HepG2 (cell line): ENCODE data around the gene HACE1. TPM values are rescaled to one million over a fixed set of nuclear protein-coding genes. Genes with fewer than 3 reads are reported as not detected.
A peak's percentile ranks its signal among the peaks of the same experiment; 100 is the strongest.

Source experiments
- ATAC-seq: fragments of 200-7000 bp; cut with Tn5 transposase; 3 replicates; pipeline ENCODE4 v1.9.1; 2020; ENCODE audit warnings: mild to moderate bottlenecking, moderate library complexity
- BruUV-seq: library from RNA; stranded (reverse); fragments of 400-500 nt; replicated peaks from 2 replicates; lab custom pipeline; 2021; lab: Mats Ljungman, UMichigan
- CTCF ChIA-PET: fragments of 300-600 bp; formaldehyde crosslinking; extraction: SDS; loops from one replicate; lab custom pipeline; 2021; ENCODE audit warnings: low total read pairs, inconsistent platforms, low intra/inter-chr PET ratio; lab: Yijun Ruan, JAX
- POLR2A ChIA-PET: fragments of 350-600 bp; sonication (Branson Sonifier 250); formaldehyde crosslinking; loops from one replicate; lab custom pipeline; 2020; ENCODE audit warnings: antibody characterized with exemption, inconsistent platforms; lab: Yijun Ruan, JAX
- DNase-seq: peaks from one replicate; pipeline ENCODE4 v3.0.0-alpha.2; 2015; ENCODE audit warnings: low spot score
- FAIRE-seq: peaks from 3 replicates; lab custom pipeline; 2011; peaks lifted over from hg19 to GRCh38; lab: Jason Lieb, UNC
- H2AFZ ChIP-seq: one replicate; pipeline ENCODE4 v1.6.1; 2011; ENCODE audit warnings: low read length, inconsistent platforms
- H3K27ac ChIP-seq: fragments of 300-600 bp; 3 replicates; pipeline ENCODE4 v1.8.0; 2011; ENCODE audit warnings: mixed run types, mild to moderate bottlenecking, mixed read lengths, low read length, inconsistent platforms; ENCODE audit not compliant: insufficient read depth; ENCODE audit errors: extremely low read length
- H3K27me3 ChIP-seq, 2 experiments: fragments of 200-600 bp in 1 of 2; 2 replicates in 1 of 2; 3 replicates in 1 of 2; pipeline versions ENCODE4 v1.6.0 to v1.8.0; 2011; ENCODE audit warnings: low read length in 2 of 2, mild to moderate bottlenecking in 2 of 2, moderate library complexity in 2 of 2, inconsistent platforms in 1 of 2; ENCODE audit not compliant: insufficient read depth in 2 of 2, control insufficient read depth in 1 of 2
- H3K36me3 ChIP-seq, 2 experiments: fragments of 200-600 bp in 1 of 2; replicated peaks in 1 of 2; 2 replicates in 1 of 2; 3 replicates in 1 of 2; pipeline versions ENCODE4 v1.5.1 to v1.8.0; 2011; ENCODE audit warnings: low read length in 2 of 2, inconsistent platforms in 1 of 2; ENCODE audit not compliant: insufficient read depth in 2 of 2, control insufficient read depth in 1 of 2
- H3K4me1 ChIP-seq: 2 replicates; pipeline ENCODE4 v1.5.1; 2012; ENCODE audit warnings: low read length, inconsistent platforms; ENCODE audit not compliant: insufficient read depth
- H3K4me2 ChIP-seq: 2 replicates; pipeline ENCODE4 v1.6.0; 2011; ENCODE audit warnings: low read depth, low read length, inconsistent platforms
- H3K4me3 ChIP-seq, 3 experiments: fragments of 200-600 bp in 1 of 3; sonication (generic), shearing (Covaris generic) in 1 of 3; replicated peaks in 1 of 3; 2 replicates each; pipeline ENCODE4 v1.5.1; 2011 to 2016; ENCODE audit warnings: low read length in 3 of 3, inconsistent platforms in 2 of 3, low read depth in 2 of 3, mild to moderate bottlenecking in 2 of 3, control low read depth in 1 of 3, mixed read lengths in 1 of 3; ENCODE audit not compliant: insufficient read depth in 1 of 3
- H3K79me2 ChIP-seq: one replicate; pipeline ENCODE4 v1.6.1; 2011; ENCODE audit warnings: low read length, inconsistent platforms; ENCODE audit not compliant: insufficient read depth
- H3K9ac ChIP-seq: 2 replicates; pipeline ENCODE4 v1.6.0; 2011; ENCODE audit warnings: mild to moderate bottlenecking, low read depth, low read length, inconsistent platforms; ENCODE audit not compliant: insufficient read depth
- H3K9me3 ChIP-seq: 2 replicates; pipeline ENCODE4 v1.5.1; 2012; ENCODE audit warnings: mild to moderate bottlenecking, low read length
- H4K20me1 ChIP-seq: 2 replicates; pipeline ENCODE4 v1.6.0; 2011; ENCODE audit warnings: inconsistent platforms, mild to moderate bottlenecking, low read length, moderate library complexity; ENCODE audit not compliant: insufficient read depth
- GABPB1 ChIP-seq: IDR thresholded peaks from 2 replicates; pipeline ENCODE4 v1.6.1; 2016; ENCODE audit warnings: mild to moderate bottlenecking, missing genetic modification reagents, moderate library complexity, missing compliant biosample characterization
- HNRNPL ChIP-seq: fragments of 200-400 bp; formaldehyde crosslinking; IDR thresholded peaks from 2 replicates; pipeline ENCODE4 v1.6.1; 2017; ENCODE audit warnings: mild to moderate bottlenecking, low read depth, low read length
- HNRNPLL ChIP-seq: fragments of 200-400 bp; formaldehyde crosslinking; IDR thresholded peaks from 2 replicates; pipeline ENCODE4 v1.6.1; 2017; ENCODE audit warnings: mild to moderate bottlenecking, low read depth, low read length; ENCODE audit not compliant: poor library complexity, severe bottlenecking
- MNT ChIP-seq: fragments of 450-650 bp; IDR thresholded peaks from 2 replicates; pipeline ENCODE4 v1.6.1; 2016
- NFKB2 ChIP-seq: sonication (generic); formaldehyde crosslinking; IDR thresholded peaks from 2 replicates; pipeline ENCODE4 v1.4.0; 2020; ENCODE audit warnings: missing genetic modification reagents, borderline replicate concordance
- SALL1 ChIP-seq: sonication (generic); formaldehyde crosslinking; IDR thresholded peaks from 2 replicates; pipeline ENCODE4 v1.8.0; 2022; ENCODE audit warnings: mild to moderate bottlenecking, missing genetic modification reagents
- ZNF292 ChIP-seq: sonication (generic); formaldehyde crosslinking; IDR thresholded peaks from 2 replicates; pipeline ENCODE4 v1.8.1; 2022; ENCODE audit warnings: mild to moderate bottlenecking, low read depth, missing genetic modification reagents, borderline replicate concordance
- WGBS: methylation state at CpG from one replicate; pipeline ENCODE4 v1.1.6; 2017; ENCODE audit warnings: low lambda C conversion rate; 5-methylcytosine and 5-hydroxymethylcytosine counted together
- in situ Hi-C: cut with HindIII; loops from 2 replicates; pipeline ENCODE4 v1.10.0; 2017; ENCODE audit warnings: low pct_unique_long_range_greater_than_20kb; ENCODE audit not compliant: extremely low pct_ligation_motif_present
- intact Hi-C: fragments of 100-400 bp; cut with micrococcal nuclease; formaldehyde crosslinking; loops from one replicate; pipeline ENCODE4 v1.10.0; 2022; ENCODE audit not compliant: unreplicated experiment
- polyA plus RNA-seq, 8 experiments: library from polyadenylated mRNA; depleted of rRNA in 3 of 8; stranded (reverse) in 7 of 8; unstranded in 1 of 8; fragments of >200 nt; fragmentation: Illumina TruSeq in 4 of 8; extraction: Trizol in 4 of 8; gene quantifications; 2 replicates each; pipeline versions ENCODE4 v1.2.1 to v1.2.3, GENCODE V29; 2011 to 2016; ENCODE audit warnings: low read depth in 4 of 8, missing spikeins in 1 of 8, mixed read lengths in 1 of 8; ENCODE audit not compliant: insufficient read depth in 1 of 8
- total RNA-seq, 5 experiments: library from RNA; depleted of rRNA; stranded (reverse); fragments of >200 nt; fragmentation: Illumina TruSeq; extraction: Trizol; gene quantifications; 2 replicates each; pipeline ENCODE4 v1.2.3, GENCODE V29; 2016; ENCODE audit warnings: low read depth in 1 of 5
- TF ChIP-seq, protein P1 (sequence below): sonication (generic); formaldehyde crosslinking; IDR thresholded peaks from 2 replicates; pipeline ENCODE4 v1.5.1; 2020; ENCODE audit warnings: mild to moderate bottlenecking, missing genetic modification reagents, moderate library complexity
- TF ChIP-seq, protein P2 (sequence below): sonication (generic); formaldehyde crosslinking; IDR thresholded peaks from 2 replicates; pipeline ENCODE4 v1.5.0; 2020; ENCODE audit warnings: missing genetic modification reagents

The HACE1 gene
- total and polyA plus RNA-seq, 2 of the 13 experiments (the other 11 are each of a cell fraction or from before 2014, with no cell fraction given), result 8.9 to 11.4 TPM

GRCh38 chr6:104885518-104886043, 25.9 kb upstream of the HACE1 start:
- ATAC-seq, result peak; percentile 82
- in situ Hi-C loops, result no loop called here
- peak overlapping the region in 2 of 3 experiments; percentile 15 to 53; a peak in 2 of 6 replicates for H3K4me3 ChIP-seq

More at GRCh38 chr6:104885518-104886043, 25.9 kb upstream of the HACE1 start:
- H3K9ac ChIP-seq, result no peak overlapping the region
- H3K27ac ChIP-seq, result no peak overlapping the region
- H3K36me3 ChIP-seq, result no peaks in the 10 kb centered on the region
- no TSS peak for BruUV-seq
- CTCF ChIA-PET, result no interaction called here
- no peak for DNase-seq
- H2AFZ ChIP-seq, result no peak overlapping the region
- H3K9me3 ChIP-seq, result peaks cover 14% of the 10 kb centered on the region
- intact Hi-C loops, result no loop called here
- POLR2A ChIA-PET, result no interaction called here
- 19% methylated on average over 9 of the region's 19 CpGs for WGBS
- H4K20me1 ChIP-seq, result no peaks in the 10 kb centered on the region
- H3K4me1 ChIP-seq, result no peaks in the 10 kb centered on the region
- H3K4me2 ChIP-seq, result peak overlapping the region; percentile 61
- no peaks in the 10 kb centered on the region for H3K79me2 ChIP-seq
- no peaks in the 10 kb centered on the region; a peak in 1 of 5 replicates for H3K27me3 ChIP-seq
- FAIRE-seq, result no peak
- TF ChIP-seq HNRNPL (0 out of 2 replicates have a peak, but pooled peaks have one; percentile 56), ZNF292 (CRISPR knock-in tag) (0 out of 2 replicates have a peak, but pooled peaks have one; percentile 35), SALL1 (CRISPR knock-in tag) (0 out of 2 replicates have a peak, but pooled peaks have one; percentile 13), GABPB1 (CRISPR knock-in tag) (peak; percentile 33; the same call in 1 of the 2 replicates), HNRNPLL (peak; percentile 83), NFKB2 (CRISPR knock-in tag) (no peak), MNT (no peak)
- TF ChIP-seq, protein P1, sequence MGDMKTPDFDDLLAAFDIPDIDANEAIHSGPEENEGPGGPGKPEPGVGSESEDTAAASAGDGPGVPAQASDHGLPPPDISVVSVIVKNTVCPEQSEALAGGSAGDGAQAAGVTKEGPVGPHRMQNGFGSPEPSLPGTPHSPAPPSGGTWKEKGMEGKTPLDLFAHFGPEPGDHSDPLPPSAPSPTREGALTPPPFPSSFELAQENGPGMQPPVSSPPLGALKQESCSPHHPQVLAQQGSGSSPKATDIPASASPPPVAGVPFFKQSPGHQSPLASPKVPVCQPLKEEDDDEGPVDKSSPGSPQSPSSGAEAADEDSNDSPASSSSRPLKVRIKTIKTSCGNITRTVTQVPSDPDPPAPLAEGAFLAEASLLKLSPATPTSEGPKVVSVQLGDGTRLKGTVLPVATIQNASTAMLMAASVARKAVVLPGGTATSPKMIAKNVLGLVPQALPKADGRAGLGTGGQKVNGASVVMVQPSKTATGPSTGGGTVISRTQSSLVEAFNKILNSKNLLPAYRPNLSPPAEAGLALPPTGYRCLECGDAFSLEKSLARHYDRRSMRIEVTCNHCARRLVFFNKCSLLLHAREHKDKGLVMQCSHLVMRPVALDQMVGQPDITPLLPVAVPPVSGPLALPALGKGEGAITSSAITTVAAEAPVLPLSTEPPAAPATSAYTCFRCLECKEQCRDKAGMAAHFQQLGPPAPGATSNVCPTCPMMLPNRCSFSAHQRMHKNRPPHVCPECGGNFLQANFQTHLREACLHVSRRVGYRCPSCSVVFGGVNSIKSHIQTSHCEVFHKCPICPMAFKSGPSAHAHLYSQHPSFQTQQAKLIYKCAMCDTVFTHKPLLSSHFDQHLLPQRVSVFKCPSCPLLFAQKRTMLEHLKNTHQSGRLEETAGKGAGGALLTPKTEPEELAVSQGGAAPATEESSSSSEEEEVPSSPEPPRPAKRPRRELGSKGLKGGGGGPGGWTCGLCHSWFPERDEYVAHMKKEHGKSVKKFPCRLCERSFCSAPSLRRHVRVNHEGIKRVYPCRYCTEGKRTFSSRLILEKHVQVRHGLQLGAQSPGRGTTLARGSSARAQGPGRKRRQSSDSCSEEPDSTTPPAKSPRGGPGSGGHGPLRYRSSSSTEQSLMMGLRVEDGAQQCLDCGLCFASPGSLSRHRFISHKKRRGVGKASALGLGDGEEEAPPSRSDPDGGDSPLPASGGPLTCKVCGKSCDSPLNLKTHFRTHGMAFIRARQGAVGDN (CRISPR knock-in tag), result peak; percentile 34
- TF ChIP-seq, protein P2, sequence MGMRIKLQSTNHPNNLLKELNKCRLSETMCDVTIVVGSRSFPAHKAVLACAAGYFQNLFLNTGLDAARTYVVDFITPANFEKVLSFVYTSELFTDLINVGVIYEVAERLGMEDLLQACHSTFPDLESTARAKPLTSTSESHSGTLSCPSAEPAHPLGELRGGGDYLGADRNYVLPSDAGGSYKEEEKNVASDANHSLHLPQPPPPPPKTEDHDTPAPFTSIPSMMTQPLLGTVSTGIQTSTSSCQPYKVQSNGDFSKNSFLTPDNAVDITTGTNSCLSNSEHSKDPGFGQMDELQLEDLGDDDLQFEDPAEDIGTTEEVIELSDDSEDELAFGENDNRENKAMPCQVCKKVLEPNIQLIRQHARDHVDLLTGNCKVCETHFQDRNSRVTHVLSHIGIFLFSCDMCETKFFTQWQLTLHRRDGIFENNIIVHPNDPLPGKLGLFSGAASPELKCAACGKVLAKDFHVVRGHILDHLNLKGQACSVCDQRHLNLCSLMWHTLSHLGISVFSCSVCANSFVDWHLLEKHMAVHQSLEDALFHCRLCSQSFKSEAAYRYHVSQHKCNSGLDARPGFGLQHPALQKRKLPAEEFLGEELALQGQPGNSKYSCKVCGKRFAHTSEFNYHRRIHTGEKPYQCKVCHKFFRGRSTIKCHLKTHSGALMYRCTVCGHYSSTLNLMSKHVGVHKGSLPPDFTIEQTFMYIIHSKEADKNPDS (CRISPR knock-in tag), result no peak
